ENCODE data around the gene CELSR2.

Gene CELSR2

GRCh38 chr1:109240158-109241152 is 8.9 kb upstream of the CELSR2 start:
- ATAC-seq (ENCODE audit: low read depth) (peak; percentile 78), DNase-seq (ENCODE audit: low spot score) (peak; percentile 97)
- Histone ChIP-seq H3K27me3 (ENCODE audit: insufficient read depth, poor library complexity, severe bottlenecking) (no peaks in the 10 kb centered on the region), H3K36me3 (ENCODE audit: low read depth) (peaks cover 38% of the 10 kb centered on the region), H3K4me3 (ENCODE audit: severe bottlenecking) (no peak overlapping the region), H3K27ac (ENCODE audit: poor library complexity, severe bottlenecking) (peak overlapping the region; percentile 92), H3K4me1 (ENCODE audit: insufficient read depth, poor library complexity, severe bottlenecking) (peaks cover 22% of the 10 kb centered on the region), H3K9me3 (ENCODE audit: severe bottlenecking) (no peaks in the 10 kb centered on the region)
- no peak for TF ChIP-seq CTCF (IDR thresholded peaks at IDR 0.05; ENCODE audit: poor library complexity, severe bottlenecking)

- TF ChIP-seq CTCF (IDR thresholded peaks at IDR 0.05; ENCODE audit: poor library complexity, severe bottlenecking) = no peak
- H3K4me1 ChIP-seq (ENCODE audit: insufficient read depth, poor library complexity, severe bottlenecking) = peaks cover 22% of the 10 kb centered on the region
- no peak for DNase-seq (ENCODE audit: low spot score)
- no peaks in the 10 kb centered on the region for H3K27me3 ChIP-seq (ENCODE audit: insufficient read depth, poor library complexity, severe bottlenecking)
- no peaks in the 10 kb centered on the region for H3K9me3 ChIP-seq (ENCODE audit: severe bottlenecking)
- H3K4me3 ChIP-seq (ENCODE audit: severe bottlenecking) = no peak overlapping the region
- no peak for ATAC-seq (ENCODE audit: low read depth)
- peak overlapping the region; percentile 92 for H3K27ac ChIP-seq (ENCODE audit: poor library complexity, severe bottlenecking)
- peaks cover 29% of the 10 kb centered on the region for H3K36me3 ChIP-seq (ENCODE audit: low read depth)
Measured at GRCh38 chr1:109241344-109241743, 8.0 kb upstream of the CELSR2 start.

GRCh38 chr1:109241841-109242345 is 7.4 kb upstream of the CELSR2 start:
- DNase-seq (ENCODE audit: low spot score) (no peak), ATAC-seq (ENCODE audit: low read depth) (no peak)
- Histone ChIP-seq H3K27me3 (ENCODE audit: insufficient read depth, poor library complexity, severe bottlenecking) (no peaks in the 10 kb centered on the region), H3K36me3 (ENCODE audit: low read depth) (peaks cover 23% of the 10 kb centered on the region), H3K27ac (ENCODE audit: poor library complexity, severe bottlenecking) (peak overlapping the region; percentile 92), H3K4me1 (ENCODE audit: insufficient read depth, poor library complexity, severe bottlenecking) (peaks cover 22% of the 10 kb centered on the region), H3K9me3 (ENCODE audit: severe bottlenecking) (no peaks in the 10 kb centered on the region), H3K4me3 (ENCODE audit: severe bottlenecking) (no peak overlapping the region)
- no peak for TF ChIP-seq CTCF (IDR thresholded peaks at IDR 0.05; ENCODE audit: poor library complexity, severe bottlenecking)

DNA sequence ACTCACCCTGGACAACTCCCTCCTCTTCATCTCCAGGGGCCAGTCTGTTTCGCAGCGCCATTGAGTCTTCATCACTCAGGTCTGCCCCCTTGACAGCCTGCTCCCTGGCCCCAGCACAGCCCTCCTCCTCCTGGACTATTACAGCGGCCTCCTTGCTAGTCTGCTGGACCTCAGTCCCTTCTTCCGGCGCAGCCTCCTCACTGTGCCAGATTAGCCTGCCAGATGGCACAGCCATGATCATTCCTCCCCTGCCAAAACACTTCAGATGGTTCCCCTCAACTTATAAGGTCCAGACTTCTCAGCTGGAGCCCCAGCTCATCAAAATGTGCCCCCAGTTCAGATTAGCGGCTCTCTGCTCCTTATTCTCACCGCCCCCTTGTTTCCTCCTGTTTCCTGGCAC is 7.0 kb upstream of the CELSR2 start:
- no peak overlapping the region for H3K27ac ChIP-seq (ENCODE audit: poor library complexity, severe bottlenecking)
- H3K36me3 ChIP-seq (ENCODE audit: low read depth) = peaks cover 18% of the 10 kb centered on the region
- ATAC-seq (ENCODE audit: low read depth) = no peak
- TF ChIP-seq CTCF (IDR thresholded peaks at IDR 0.05; ENCODE audit: poor library complexity, severe bottlenecking) = no peak
- no peak for DNase-seq (ENCODE audit: low spot score)
- H3K4me3 ChIP-seq (ENCODE audit: severe bottlenecking) = no peak overlapping the region
- H3K9me3 ChIP-seq (ENCODE audit: severe bottlenecking) = no peaks in the 10 kb centered on the region
- no peaks in the 10 kb centered on the region for H3K27me3 ChIP-seq (ENCODE audit: insufficient read depth, poor library complexity, severe bottlenecking)
- peaks cover 22% of the 10 kb centered on the region for H3K4me1 ChIP-seq (ENCODE audit: insufficient read depth, poor library complexity, severe bottlenecking)
